ENCODE measurements around the gene PIGL.
"Not testable (repeated sequence)": the region's sequence is repeated elsewhere in the genome, so short reads cannot be mapped to it uniquely, and the experiment has no call there.

PIGL gene

DNA sequence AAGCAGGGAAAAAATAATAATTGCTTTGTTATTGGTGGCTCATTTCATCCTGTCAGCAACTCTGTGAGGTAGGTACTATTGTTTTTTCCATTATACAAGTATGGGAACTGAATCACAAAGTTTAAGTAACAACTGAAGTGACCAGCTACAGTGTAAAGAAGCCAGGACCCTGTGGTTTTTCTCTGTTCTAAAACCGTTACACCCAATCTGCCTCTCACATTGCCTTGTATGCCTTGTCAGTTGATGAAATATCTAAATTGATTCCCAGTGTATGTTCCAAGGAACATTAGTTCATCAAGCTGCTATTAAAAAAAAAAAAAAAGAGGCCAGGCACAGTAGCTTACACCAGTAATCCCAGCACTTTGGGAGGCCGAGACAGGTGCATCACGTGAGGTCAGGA is 5.4 kb downstream of the PIGL start:
- FAIRE-seq: no peak

DNA sequence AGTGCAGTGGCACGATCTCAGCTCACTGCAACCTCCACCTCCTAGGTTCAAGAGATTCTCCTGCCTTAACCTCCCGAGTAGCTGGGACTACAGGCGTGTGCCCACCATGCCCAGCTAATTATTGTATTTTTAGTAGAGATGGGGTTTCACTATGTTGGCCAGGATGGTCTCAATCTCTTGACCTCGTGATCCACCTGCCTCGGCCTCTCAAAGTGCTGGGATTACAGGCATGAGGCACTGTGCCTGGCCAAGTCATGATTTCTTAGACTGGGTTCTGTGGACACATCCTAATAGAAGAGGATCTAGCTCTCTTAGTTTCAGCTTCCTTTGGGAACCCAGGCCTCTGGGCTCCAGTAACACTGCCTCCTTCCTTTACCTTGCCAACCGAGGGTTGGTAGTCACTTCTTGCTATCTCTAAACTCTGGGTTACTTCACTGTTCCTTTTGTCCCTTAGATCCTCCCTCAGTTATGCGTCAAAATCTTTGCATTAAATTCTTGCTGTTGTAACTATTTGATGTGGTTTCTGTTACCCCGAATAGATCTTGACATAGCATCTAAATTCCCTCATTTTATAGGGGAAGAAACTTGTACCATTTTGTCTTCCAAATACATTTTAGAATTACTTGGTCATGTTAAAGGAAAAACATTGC is 13.0 kb downstream of the PIGL start:
- FAIRE-seq: not testable (repeated sequence)

DNA sequence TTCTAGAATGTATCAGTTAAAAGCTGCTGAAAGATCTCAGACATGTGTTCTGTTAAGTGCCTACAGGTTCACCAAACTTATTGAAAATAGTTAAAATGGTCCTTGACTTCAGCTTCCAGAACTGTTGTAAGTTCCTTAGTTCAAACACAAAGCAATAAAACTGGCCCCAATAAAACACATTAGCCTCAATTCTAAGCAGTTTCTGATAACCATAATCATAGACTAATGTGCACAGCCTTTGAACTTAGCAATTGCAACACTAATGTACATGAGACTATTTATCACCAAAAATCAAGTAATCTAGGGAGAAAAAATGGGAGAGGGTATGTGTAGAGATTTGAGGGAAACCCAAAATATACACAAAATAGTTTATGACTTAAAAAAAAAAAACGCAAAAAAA is 15.4 kb downstream of the PIGL start:
- FAIRE-seq: no peak

DNA sequence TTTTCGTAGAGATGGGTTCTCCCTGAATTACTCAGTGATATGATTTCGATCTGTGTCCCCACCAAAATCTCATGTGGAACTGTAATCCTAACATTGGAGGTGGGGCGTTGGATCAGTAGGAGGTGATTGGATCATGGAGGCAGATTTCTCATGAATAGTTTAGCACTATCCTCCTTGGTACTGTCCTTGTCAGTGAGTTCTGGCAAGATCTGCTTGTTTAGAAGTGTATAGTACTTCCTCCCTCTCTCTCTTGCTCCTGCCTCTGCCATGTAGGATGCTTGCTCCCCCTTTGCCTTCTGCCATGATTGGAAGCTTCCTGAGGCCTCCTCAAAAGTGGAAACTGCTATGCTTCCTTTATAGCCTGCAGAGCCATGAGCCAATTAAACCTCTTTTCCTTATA is 22.9 kb downstream of the PIGL start:
- FAIRE-seq: no peak

DNA sequence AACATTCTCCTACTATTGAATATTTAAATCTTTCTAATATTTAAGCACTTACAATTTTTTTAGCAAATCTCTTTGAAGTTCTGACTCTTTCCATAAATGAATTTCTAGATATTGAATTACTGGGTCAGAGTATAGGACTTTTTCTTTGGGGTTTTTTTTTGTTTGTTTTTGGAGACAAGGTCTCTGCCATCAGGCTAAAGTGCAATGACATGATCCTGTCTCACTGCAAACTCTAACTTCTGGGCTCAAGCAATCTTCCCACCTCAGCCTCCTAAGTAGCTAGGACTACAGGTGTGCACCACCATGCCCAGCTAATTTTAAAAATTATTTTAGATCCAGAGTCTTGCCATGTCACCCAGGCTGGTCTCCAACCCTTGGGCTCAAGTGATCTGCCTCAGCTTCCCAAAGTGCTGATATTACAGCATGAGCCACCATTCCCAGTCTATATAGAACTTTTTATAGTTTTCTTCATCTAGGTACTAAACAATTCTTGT is 24.9 kb downstream of the PIGL start:
- FAIRE-seq: no peak

DNA sequence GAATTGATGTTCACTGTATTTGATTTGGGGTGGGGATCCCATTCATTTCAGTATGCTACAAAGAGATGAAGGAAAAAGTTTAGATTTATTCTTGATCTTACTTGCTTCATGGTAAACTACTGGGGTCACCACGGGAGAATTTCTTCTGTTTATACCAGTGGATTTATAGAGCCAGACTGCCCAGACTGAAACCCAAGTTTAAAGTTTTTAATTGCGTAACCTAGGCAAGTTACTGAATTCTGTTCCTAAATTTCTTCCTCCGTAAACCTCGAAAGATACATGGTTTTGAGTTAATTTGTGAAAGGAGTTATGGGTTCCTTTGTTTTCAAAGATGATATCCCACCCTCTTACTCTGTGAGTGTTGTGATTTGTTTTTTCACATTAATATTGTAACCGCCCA is 26.4 kb downstream of the PIGL start:
- FAIRE-seq: no peak

DNA sequence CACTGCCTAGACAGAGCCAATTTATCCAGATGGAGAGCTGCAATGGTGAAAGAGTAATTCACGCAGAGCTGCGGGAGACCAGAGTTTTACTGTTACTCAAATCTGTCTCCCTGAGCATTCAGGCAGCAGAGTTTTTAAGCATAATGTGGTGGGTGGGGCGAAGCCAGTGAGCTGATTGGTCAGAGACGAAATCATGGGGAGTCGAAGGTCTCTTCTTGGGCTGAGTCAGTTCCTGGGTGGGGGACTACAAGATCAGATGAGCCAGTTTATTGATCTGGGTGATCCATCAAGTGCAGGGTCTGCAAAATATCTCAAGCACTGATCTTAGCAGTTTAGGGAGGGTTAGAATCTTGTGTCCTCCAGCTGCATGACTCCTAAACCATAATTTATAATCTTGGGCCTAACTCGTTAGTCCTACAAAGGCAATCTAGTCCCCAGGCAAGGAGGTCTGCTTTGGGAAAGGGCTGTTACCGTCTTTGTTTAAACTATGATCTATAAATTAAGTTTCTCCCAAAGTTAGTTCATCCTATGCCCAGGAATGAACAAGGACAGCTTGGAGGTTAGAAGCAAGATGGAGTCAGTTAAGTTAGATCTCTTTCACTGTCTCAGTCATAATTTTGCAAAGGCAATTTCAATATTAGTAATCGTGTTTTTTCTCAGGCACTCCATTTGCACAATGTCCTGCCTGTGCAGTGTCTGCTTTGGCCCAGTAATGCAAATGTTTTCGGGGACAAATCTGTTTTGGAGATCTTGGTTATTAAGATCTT is 27.0 kb downstream of the PIGL start:
- no peak for FAIRE-seq

DNA sequence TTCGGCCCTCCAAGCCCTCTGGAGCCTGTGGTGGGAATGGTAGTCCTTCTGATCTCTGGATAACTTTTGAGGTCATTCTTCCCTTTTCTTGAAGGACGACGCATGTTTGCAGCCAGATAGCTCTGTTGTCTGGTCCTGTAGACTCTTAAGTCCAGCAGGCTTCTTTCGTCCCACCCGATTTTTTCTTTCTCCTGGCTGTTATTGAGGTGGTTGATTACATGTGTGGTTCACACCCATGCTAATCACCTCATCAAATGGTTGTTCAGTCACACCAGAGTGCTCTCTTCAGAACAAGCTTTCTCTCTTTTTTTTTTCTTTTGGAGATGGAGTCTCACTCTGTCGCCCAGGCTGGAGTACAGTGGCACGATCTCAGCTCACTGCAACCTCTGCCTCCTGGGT is 30.6 kb downstream of the PIGL start:
- FAIRE-seq: no peak

DNA sequence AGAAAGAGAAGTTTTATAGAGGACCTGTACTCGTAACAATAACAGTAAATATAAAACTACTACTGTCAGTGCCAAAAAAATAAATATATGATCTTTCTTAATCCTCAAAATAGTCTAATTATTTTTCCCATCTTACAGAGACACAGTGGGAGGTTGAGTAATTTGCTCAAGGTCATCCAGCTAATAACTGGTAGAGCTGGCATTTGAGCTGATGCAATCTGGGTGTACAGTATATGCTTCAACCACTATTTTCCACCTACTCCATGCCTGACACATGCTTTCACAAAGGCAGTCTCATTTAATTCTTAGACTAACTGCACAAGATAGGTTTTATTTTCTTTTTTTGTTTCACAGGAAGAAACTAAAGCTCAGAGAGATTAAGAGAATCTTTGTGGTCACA is 33.6 kb downstream of the PIGL start:
- FAIRE-seq: no peak

DNA sequence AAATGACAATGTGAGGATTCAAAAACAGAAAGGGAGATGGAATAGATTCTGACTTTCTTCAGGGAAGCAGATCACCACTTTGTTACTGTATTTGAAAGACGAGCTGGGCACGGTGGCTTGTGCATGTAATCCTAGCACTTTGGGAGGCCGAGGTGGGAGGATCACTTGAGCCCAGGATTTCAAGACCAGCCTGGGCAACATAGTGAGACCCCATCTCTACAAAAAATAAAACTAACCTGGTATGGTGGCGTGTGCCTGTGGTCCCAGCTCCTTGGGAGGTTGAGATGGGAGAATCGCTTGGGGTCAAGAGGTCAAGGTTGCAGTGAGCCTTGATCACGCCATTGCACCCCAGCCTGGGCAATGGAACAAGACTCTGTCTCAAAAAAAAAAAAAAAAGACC is 34.0 kb downstream of the PIGL start:
- no peak for FAIRE-seq

DNA sequence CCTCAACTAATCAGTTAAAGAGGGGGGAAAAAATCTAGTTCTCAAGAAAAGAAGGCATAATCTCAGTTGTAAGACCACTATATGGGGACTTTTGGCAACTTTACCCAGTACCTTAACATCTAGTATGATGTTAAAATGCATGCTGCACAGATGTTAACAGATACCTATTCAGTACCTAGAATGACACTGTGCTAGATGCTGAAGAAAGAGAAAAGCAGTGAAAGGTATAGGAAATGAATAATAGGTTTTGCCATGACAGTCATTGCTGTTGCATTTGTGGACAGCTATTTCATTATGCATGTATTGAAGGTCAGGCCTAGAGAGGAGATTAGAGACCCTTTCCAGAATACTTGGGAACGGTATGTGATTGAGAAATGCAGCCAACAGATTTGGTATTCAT is 34.5 kb downstream of the PIGL start:
- FAIRE-seq: no peak

DNA sequence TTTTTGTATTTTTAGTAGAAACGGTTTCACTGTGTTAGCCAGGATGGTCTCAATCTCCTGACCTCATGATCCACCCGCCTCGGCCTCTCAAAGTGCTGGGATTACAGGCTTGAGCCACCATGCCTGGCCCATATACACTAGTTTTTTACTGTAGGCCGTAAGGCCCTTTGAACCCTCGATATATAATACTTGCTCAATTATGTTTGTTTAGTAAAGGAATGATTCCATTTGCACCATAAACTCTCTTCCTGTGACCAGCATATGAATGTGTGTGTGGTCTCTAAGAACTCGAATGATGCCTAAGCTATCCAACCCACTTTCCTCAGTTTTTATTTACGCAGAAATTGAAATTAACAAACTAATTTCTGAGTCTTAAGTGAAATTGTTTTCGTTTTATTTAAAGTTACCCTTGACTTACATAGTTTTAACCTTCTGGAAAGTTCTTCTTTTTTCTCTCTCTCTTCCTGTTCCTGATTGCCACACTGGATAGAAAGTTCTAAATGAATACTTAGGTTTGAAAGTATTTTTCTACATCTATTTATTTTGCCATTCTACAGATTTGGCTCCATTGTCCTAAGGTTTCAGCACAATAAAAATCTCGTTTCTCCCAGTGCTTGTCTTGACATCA is 37.9 kb downstream of the PIGL start:
- FAIRE-seq: no peak

DNA sequence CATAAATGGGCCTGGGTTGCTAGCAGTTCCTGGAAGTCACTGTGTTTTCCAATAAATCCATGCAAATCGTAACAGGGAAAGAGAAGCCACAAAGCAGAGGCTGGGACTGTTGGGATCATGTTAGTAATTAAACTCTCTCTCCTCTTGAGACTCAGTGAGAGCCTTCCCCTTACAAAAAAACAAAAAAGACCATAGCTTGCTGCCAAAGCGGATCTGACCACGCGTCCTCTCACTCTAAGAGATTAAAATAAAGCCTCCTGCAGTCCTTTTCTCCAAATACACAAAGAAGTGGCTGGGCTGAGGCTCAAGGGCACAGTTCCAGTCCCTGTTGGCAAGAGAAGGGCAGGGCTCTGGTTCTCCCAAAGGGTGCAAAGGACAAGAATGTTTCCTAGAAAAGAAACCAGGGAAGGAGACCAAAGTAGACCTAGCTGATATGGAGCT is 38.5 kb downstream of the PIGL start:
- FAIRE-seq: no peak

DNA sequence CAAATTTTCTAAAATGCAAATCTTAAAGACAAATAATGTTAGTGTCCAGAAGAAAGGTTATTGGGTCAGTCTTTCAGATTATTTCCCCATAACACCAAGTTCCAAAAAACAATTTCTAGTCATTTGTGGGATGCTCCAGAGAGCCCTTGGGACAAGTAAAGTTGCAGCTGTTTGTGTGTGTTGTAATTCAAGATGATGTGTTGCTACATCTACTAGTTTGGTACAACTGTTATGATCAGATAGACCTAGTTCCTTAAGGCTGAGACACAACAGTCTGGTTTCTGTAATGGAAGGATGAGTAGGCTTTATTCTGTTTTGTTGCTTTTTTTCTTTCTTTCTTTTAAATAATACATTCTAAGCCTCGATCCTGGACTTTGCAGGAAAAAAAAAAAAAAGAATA is 41.9 kb downstream of the PIGL start:
- FAIRE-seq: no peak

DNA sequence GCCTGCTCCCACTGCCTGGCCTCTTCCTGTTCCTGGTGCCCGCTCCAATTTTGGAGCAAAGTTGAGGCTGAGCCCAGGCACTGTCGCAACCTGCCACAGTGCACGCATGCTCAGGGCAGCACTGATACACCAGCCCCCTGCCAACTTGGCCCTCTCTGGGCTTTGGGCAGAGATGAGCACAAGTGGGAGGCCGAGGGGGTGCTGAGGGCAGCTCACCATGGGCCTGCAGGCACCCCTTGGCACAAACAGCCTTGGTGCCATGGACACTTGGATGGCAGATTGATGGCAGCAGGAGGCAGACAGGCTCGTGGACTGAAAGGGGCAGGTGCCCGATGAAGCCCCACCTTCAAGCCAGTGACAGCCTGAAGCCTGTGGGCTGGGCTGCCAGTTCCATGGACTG is 42.9 kb downstream of the PIGL start:
- no peak for FAIRE-seq

DNA sequence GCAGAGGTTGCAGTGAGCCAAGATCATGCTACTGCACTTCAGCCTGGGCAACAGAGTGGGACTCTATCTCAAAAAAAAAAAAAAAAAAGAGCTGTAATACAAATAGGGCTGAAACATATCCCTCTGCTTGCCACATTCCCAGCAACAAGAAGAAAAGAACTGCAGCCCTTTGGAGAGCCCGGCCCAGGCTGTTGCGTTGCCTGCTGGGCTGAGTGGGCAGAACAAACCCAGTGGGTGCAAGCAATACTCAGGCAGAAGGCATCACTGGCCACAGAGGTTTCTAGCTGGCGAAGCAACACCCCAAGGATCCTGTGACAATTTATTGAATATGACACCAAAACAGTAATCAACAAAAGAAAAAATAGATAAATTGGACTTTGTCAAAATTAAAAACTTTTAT is 44.0 kb downstream of the PIGL start:
- FAIRE-seq: no peak

DNA sequence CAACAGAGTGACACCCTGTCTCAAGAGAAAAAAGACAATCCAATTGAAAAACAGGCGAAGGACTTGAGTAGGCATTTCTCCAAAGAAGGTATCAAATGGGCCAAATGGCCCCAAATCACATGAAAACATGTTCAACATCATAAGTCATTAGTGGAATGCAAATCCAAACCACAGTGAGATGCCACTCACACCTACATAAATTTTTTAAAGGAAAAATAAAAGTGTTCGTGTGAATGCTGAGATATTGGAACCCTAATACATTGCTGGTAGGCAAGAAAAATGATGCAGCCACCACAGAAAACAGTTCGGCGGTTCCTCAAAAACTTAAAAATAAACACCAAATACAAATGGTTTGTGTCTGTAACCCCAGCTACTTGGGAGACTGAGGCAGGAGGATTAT is 45.2 kb downstream of the PIGL start:
- FAIRE-seq: no peak

DNA sequence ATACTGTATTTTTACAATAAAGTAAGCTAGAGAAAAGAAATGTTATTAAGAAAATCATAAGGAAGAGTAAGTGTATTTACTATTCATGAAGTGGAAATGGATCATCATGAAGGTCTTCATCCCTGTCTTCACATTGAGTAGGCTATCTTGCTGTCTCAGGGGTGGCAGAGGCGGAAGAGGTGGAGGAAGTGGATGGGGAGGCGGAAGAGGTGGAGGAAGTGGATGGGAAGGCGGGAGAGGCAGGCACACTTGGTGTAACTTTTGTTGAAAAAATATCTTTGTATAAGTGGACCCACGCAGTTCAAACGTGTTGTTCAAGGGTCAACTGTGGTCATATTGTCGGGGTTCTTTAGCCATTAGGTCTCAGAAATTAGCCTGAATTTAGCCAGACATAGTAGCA is 50.2 kb downstream of the PIGL start:
- FAIRE-seq: no peak

DNA sequence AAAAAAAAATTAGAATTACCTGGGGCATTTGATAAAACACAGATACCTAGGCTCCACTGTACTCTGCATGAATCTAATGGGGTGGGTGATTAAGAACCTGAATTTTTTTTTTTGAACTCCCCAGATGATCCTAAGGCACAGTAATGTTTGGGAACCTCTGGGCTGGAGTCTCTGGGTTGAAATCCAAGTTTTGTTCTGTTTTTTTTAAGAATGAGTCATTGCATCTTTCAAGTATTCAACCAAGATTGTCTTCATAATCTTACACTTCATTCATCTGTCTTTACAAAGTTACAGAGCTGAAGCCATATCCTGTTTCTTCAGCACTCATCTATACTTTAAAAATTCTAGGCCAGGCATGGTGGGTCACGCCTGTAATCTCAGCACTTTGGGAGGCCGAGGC is 52.6 kb downstream of the PIGL start:
- no peak for FAIRE-seq

DNA sequence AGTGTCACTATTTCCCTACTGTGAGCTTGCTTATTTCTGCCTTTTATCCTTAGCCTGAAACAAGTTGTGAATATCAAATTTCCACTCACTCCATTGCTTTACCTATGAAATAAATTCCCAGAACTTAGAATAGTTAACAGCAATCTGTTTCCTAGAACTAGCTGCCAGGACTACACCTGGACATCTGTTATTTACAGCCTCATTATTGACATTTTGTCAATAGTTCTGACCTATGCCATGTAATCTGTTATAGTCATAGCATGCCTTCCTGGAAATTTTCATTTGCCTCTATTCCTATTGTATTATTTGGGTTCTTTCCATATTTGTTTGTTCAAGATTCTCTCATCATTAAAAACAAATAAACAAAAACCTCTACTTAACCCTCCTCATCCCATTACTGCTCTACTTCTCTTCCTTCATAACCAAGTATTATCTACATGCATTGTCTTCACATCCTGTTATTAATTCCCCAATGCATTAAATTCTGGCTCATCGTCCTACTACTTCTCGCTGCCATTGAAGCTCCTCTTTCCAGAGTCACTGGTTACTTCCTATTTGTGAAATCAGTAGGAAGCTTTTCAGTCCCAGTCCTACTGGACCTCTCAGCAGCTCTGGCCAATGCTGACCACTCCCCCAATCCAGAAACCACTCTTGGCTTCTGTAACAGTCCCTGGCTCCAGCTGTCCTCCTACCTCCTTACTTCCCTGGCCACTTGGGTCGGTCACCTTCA is 55.3 kb downstream of the PIGL start:
- FAIRE-seq: no peak

DNA sequence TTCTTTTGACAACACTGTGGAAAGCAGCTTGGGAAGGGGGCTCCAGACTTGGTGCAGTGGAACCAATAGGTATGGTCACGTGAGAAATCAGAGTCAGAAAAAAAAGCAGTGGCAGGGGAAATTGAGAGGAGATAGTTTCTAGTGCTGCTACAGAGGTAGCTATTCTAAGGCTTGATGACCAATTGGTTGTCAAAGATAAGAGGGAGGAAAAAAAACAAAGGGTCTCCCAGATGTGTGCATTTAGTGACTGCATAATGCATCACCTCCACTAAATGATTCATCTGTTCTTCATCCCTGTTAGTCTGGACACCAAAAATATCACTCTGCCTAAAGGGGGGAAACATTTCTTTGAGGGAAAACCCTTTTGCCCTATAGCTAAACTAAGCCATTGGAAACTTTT is 56.5 kb downstream of the PIGL start:
- FAIRE-seq: no peak

DNA sequence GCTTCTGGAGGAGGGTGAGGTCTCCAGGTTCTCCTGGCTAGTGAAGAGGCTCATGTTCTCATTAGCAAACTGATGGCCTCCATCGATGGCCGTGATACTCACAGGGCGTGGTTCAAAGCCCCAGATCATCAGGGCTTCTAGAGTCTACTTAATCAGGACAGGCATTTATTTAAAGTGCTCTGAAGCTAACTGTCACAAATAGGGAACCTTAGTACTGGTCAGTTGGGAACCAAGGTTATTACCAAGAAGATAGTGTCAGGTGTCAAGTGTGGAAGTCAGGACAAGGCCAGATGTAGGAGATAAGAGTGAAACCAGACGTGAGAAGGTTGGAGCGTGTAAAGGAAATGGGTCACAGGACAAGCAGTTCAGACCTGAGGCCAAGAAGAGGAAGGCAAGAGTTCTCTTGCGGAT is 56.9 kb downstream of the PIGL start:
- FAIRE-seq: no peak

DNA sequence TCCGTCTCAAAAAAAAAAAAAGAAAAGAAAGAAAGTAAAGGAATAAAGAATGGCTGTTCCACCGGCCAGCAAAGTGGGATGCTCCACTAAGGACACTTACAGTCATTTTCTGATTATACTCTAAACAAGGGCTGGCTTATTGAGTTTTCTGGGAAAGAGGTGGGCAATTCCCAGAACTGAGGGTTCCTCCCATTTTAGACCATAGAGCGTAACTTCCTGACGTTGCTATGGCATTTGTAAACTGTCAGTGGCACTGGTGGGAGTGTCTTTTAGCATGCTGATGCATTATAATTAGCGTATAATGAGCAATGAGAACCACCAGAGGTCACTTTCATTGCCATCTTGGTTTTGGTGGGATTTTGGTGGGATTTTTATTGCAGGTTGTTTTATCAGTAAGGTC is 58.0 kb downstream of the PIGL start:
- no peak for FAIRE-seq
